Measurements from ENCODE around the gene YBX1. TPM values are rescaled to one million over a fixed set of nuclear protein-coding genes. Genes with fewer than 3 reads are reported as not detected.
A peak's percentile ranks its signal among the peaks of the same experiment; 100 is the strongest.
"Not testable (repeated sequence)": the region's sequence is repeated elsewhere in the genome, so short reads cannot be mapped to it uniquely, and the experiment has no call there.

YBX1 gene
- total RNA-seq, 1 experiment from 2014 or later = 1,116 TPM

GRCh38 chr1:42748021-42748420 lies 65.8 kb downstream of the YBX1 start:
- DNase-seq (ENCODE audit: low read depth) = no peak

- DNase-seq (ENCODE audit: low read depth) = no peak
Observed at GRCh38 chr1:42748461-42749410, 66.5 kb downstream of the YBX1 start.

- DNase-seq (ENCODE audit: low read depth) = no peak
Observed at GRCh38 chr1:42750041-42750440, 67.8 kb downstream of the YBX1 start.

GRCh38 chr1:42751511-42752070 lies 69.4 kb downstream of the YBX1 start:
- DNase-seq (ENCODE audit: low read depth) = not testable (repeated sequence)

- DNase-seq (ENCODE audit: low read depth) = no peak
Observed at GRCh38 chr1:42752284-42752683, 70.1 kb downstream of the YBX1 start.

- peak; percentile 54 for DNase-seq (ENCODE audit: low read depth)
Observed at GRCh38 chr1:42753070-42753469, 70.9 kb downstream of the YBX1 start.

Other genes starting within 250 kb of the YBX1 start
- gene ZMYND12, start 226.4 kb upstream of the YBX1 start, total RNA-seq (2014; rRNA removed) = not detected in 2 replicates
- 33.8 and 51.8 TPM in 2 replicates for gene PPCS, start 225.9 kb upstream of the YBX1 start, total RNA-seq (2014; rRNA removed)
- 0.17 and 0.38 TPM in 2 replicates for gene CCDC30, start 219.1 kb upstream of the YBX1 start, total RNA-seq (2014; rRNA removed)
- gene PPIH, start 24.0 kb upstream of the YBX1 start, total RNA-seq (2014; rRNA removed) = 47.6 and 57.6 TPM in 2 replicates
- gene CLDN19, start 57.8 kb downstream of the YBX1 start, total RNA-seq (2014; rRNA removed) = not detected in 2 replicates
- 76.3 and 90.9 TPM in 2 replicates for gene P3H1, start 84.6 kb downstream of the YBX1 start, total RNA-seq (2014; rRNA removed)
- gene C1orf50, start 84.8 kb downstream of the YBX1 start, total RNA-seq (2014; rRNA removed) = 4.2 and 7.6 TPM in 2 replicates
- 0.06 TPM in 1 of 2 replicates, not detected in the other for gene TMEM269, start 102.6 kb downstream of the YBX1 start, total RNA-seq (2014; rRNA removed)
- 8.8 and 10.2 TPM in 2 replicates for gene ERMAP, start 134.7 kb downstream of the YBX1 start, total RNA-seq (2014; rRNA removed)
- gene SVBP, start 135.0 kb downstream of the YBX1 start, total RNA-seq (2014; rRNA removed) = 15.3 and 19.7 TPM in 2 replicates
- 7.9 and 11.0 TPM in 2 replicates for gene ZNF691, start 164.2 kb downstream of the YBX1 start, total RNA-seq (2014; rRNA removed)

Measured in LHCN-M2 (cell line).